Memory B cell (primary cell): ENCODE results near the gene GPX4.
A peak's percentile ranks its signal among the peaks of the same experiment; 100 is the strongest.
"Not testable (repeated sequence)": the region's sequence is repeated elsewhere in the genome, so short reads cannot be mapped to it uniquely, and the experiment has no call there.

Source experiments
- ATAC-seq: fragments of 150-1000 bp; cut with Tn5 transposase; 2 replicates; pipeline ENCODE4 v1.10.0; 2021; ENCODE audit warnings: low read depth, mild to moderate bottlenecking, moderate library complexity
- DNase-seq, 2 donors: peaks; one replicate each; pipeline ENCODE4 v3.0.0; 2022; ENCODE audit warnings: low spot score in 2 of 2
- H3K27ac Mint-ChIP-seq: one replicate; pipeline ENCODE4 v1.8.0; 2022; ENCODE audit warnings: mild to moderate bottlenecking, moderate library complexity, mixed read lengths
- H3K27me3 Mint-ChIP-seq: one replicate; pipeline ENCODE4 v1.8.0; 2022; ENCODE audit warnings: mixed read lengths
- H3K36me3 Mint-ChIP-seq: one replicate; pipeline ENCODE4 v1.8.0; 2022; ENCODE audit warnings: mild to moderate bottlenecking, mixed read lengths
- H3K4me1 Mint-ChIP-seq: one replicate; pipeline ENCODE4 v1.8.0; 2022; ENCODE audit warnings: mixed read lengths
- H3K4me3 Mint-ChIP-seq: one replicate; pipeline ENCODE4 v1.8.0; 2022; ENCODE audit warnings: mild to moderate bottlenecking, moderate library complexity, mixed read lengths
- H3K9me3 Mint-ChIP-seq: one replicate; pipeline ENCODE4 v1.8.0; 2022; ENCODE audit warnings: mixed read lengths

Gene GPX4

GRCh38 chr19:1109032-1109551, 5.3 kb downstream of the GPX4 start:
- ATAC-seq (no peak), DNase-seq (no peak)
- Mint-ChIP-seq H3K36me3 (peaks cover 1% of the 10 kb centered on the region), H3K27ac (no peak overlapping the region), H3K27me3 (no peaks in the 10 kb centered on the region), H3K9me3 (no peaks in the 10 kb centered on the region), H3K4me3 (no peak overlapping the region), H3K4me1 (peaks cover 6% of the 10 kb centered on the region)

GRCh38 chr19:1109697-1110671, 6.2 kb downstream of the GPX4 start:
- DNase-seq (no peak), ATAC-seq (no peak)
- no peaks in the 10 kb centered on the region for H3K27me3 Mint-ChIP-seq
- H3K36me3 Mint-ChIP-seq = peaks cover 1% of the 10 kb centered on the region
- no peaks in the 10 kb centered on the region for H3K9me3 Mint-ChIP-seq
- no peak overlapping the region for H3K27ac Mint-ChIP-seq
- no peak overlapping the region for H3K4me3 Mint-ChIP-seq
- peaks cover 6% of the 10 kb centered on the region for H3K4me1 Mint-ChIP-seq

- H3K4me1 Mint-ChIP-seq = peaks cover 6% of the 10 kb centered on the region
- H3K9me3 Mint-ChIP-seq = no peaks in the 10 kb centered on the region
- no peak for ATAC-seq
- H3K27me3 Mint-ChIP-seq = no peaks in the 10 kb centered on the region
- no peak overlapping the region for H3K4me3 Mint-ChIP-seq
- H3K27ac Mint-ChIP-seq = no peak overlapping the region
- DNase-seq = no peak
- H3K36me3 Mint-ChIP-seq = peaks cover 3% of the 10 kb centered on the region
Measured at GRCh38 chr19:1110809-1111640, 7.2 kb downstream of the GPX4 start.

- Mint-ChIP-seq H3K4me3 (no peak overlapping the region), H3K4me1 (peaks cover 5% of the 10 kb centered on the region), H3K27ac (no peak overlapping the region), H3K36me3 (peaks cover 3% of the 10 kb centered on the region), H3K27me3 (no peaks in the 10 kb centered on the region), H3K9me3 (no peaks in the 10 kb centered on the region)
- no peak for DNase-seq
- no peak for ATAC-seq
Measured at GRCh38 chr19:1111641-1112267, 8.0 kb downstream of the GPX4 start.

- Mint-ChIP-seq H3K36me3 (peaks cover 3% of the 10 kb centered on the region), H3K27me3 (no peaks in the 10 kb centered on the region), H3K4me1 (peaks cover 2% of the 10 kb centered on the region), H3K9me3 (no peaks in the 10 kb centered on the region), H3K27ac (no peak overlapping the region), H3K4me3 (no peak overlapping the region)
- DNase-seq (no peak), ATAC-seq (no peak)
Measured at GRCh38 chr19:1112268-1113029, 8.7 kb downstream of the GPX4 start.

GRCh38 chr19:1113030-1113985, 9.5 kb downstream of the GPX4 start:
- peaks cover 2% of the 10 kb centered on the region for H3K4me1 Mint-ChIP-seq
- H3K9me3 Mint-ChIP-seq = no peaks in the 10 kb centered on the region
- no peak overlapping the region for H3K4me3 Mint-ChIP-seq
- H3K27ac Mint-ChIP-seq = no peak overlapping the region
- H3K27me3 Mint-ChIP-seq = no peaks in the 10 kb centered on the region
- H3K36me3 Mint-ChIP-seq = peaks cover 3% of the 10 kb centered on the region
- ATAC-seq (peak; percentile 94), DNase-seq (peak; percentile 80 to 87)

GRCh38 chr19:1113986-1114483, 10.2 kb downstream of the GPX4 start:
- H3K36me3 Mint-ChIP-seq = peaks cover 2% of the 10 kb centered on the region
- no peaks in the 10 kb centered on the region for H3K9me3 Mint-ChIP-seq
- no peak overlapping the region for H3K4me3 Mint-ChIP-seq
- no peaks in the 10 kb centered on the region for H3K27me3 Mint-ChIP-seq
- DNase-seq (no peak), ATAC-seq (no peak)
- no peak overlapping the region for H3K27ac Mint-ChIP-seq
- peaks cover 2% of the 10 kb centered on the region for H3K4me1 Mint-ChIP-seq

- H3K9me3 Mint-ChIP-seq, H3K4me3 Mint-ChIP-seq, H3K27me3 Mint-ChIP-seq, H3K27ac Mint-ChIP-seq, H3K36me3 Mint-ChIP-seq, DNase-seq, ATAC-seq, H3K4me1 Mint-ChIP-seq: not testable (repeated sequence)
Measured at GRCh38 chr19:1114728-1115127, 10.9 kb downstream of the GPX4 start.

- H3K4me1 Mint-ChIP-seq = peaks cover 2% of the 10 kb centered on the region
- ATAC-seq (no peak), DNase-seq (no peak)
- H3K4me3 Mint-ChIP-seq = no peak overlapping the region
- H3K36me3 Mint-ChIP-seq = peaks cover 2% of the 10 kb centered on the region
- no peaks in the 10 kb centered on the region for H3K27me3 Mint-ChIP-seq
- H3K9me3 Mint-ChIP-seq = no peaks in the 10 kb centered on the region
- no peak overlapping the region for H3K27ac Mint-ChIP-seq
Measured at GRCh38 chr19:1115646-1116420, 12.0 kb downstream of the GPX4 start.

GRCh38 chr19:1116726-1117581, 13.2 kb downstream of the GPX4 start:
- peaks cover 6% of the 10 kb centered on the region for H3K36me3 Mint-ChIP-seq
- no peaks in the 10 kb centered on the region for H3K9me3 Mint-ChIP-seq
- no peak for DNase-seq
- H3K27me3 Mint-ChIP-seq = no peaks in the 10 kb centered on the region
- no peak overlapping the region for H3K4me3 Mint-ChIP-seq
- H3K27ac Mint-ChIP-seq = no peak overlapping the region
- peaks cover 2% of the 10 kb centered on the region for H3K4me1 Mint-ChIP-seq
- no peak for ATAC-seq

- Mint-ChIP-seq H3K36me3 (peaks cover 9% of the 10 kb centered on the region), H3K27ac (no peak overlapping the region), H3K4me1 (peaks cover 2% of the 10 kb centered on the region), H3K4me3 (no peak overlapping the region), H3K27me3 (no peaks in the 10 kb centered on the region), H3K9me3 (no peaks in the 10 kb centered on the region)
- ATAC-seq (no peak), DNase-seq (no peak)
Measured at GRCh38 chr19:1117654-1118053, 13.9 kb downstream of the GPX4 start.
